Ascending aorta (tissue), 2 donors: ENCODE measurements around the gene TRIM15. TPM values are rescaled to one million over a fixed set of nuclear protein-coding genes. Genes with fewer than 3 reads are reported as not detected.

Experiments used
- DNase-seq, 2 donors: peaks; one replicate each; pipeline ENCODE4 v3.0.0-alpha.2; 2019; ENCODE audit warnings: low spot score in 2 of 2
- H3K27ac ChIP-seq, 2 donors: fragments of 200-600 bp; sonication (generic); one replicate each; pipeline ENCODE4 v1.5.1; 2016 to 2017; ENCODE audit warnings: mild to moderate bottlenecking in 1 of 2
- H3K27me3 ChIP-seq: fragments of 200-600 bp; sonication (generic); one replicate; pipeline ENCODE4 v1.5.1; 2017
- H3K36me3 ChIP-seq, 2 donors: fragments of 200-600 bp; sonication (generic); one replicate each; pipeline ENCODE4 v1.5.1; 2016
- H3K4me1 ChIP-seq, 2 donors: fragments of 200-600 bp; sonication (generic); one replicate each; pipeline ENCODE4 v1.5.1; 2016 to 2017; ENCODE audit warnings: mild to moderate bottlenecking in 1 of 2
- H3K4me3 ChIP-seq, 2 donors: fragments of 200-600 bp; sonication (generic); one replicate each; pipeline ENCODE4 v1.5.1; 2016 to 2017; ENCODE audit warnings: mild to moderate bottlenecking in 1 of 2
- H3K9me3 ChIP-seq, 2 donors: fragments of 200-600 bp; sonication (generic); one replicate each; pipeline ENCODE4 v1.5.1; 2016
- CTCF ChIP-seq, 3 experiments: fragments of 200-600 bp in 2 of 3; fragments of 450-650 bp in 1 of 3; sonication (generic) in 2 of 3; IDR thresholded peaks; one replicate each; pipeline ENCODE4 v1.5.1; 2016 to 2019; ENCODE audit warnings: antibody characterized with exemption in 3 of 3, mild to moderate bottlenecking in 1 of 3, moderate library complexity in 1 of 3
- intact Hi-C: fragments of 100-400 bp; cut with DNase I; formaldehyde crosslinking; loops from one replicate; pipeline ENCODE4 v1.15.1; 2023
- total RNA-seq: library from RNA; depleted of rRNA; stranded (reverse); fragments of >200 nt; gene quantifications from one replicate; pipeline ENCODE4 v1.1.0, GENCODE V29; 2016

The TRIM15 gene
- total RNA-seq, 1 donor from 2014 or later = not detected

DNA sequence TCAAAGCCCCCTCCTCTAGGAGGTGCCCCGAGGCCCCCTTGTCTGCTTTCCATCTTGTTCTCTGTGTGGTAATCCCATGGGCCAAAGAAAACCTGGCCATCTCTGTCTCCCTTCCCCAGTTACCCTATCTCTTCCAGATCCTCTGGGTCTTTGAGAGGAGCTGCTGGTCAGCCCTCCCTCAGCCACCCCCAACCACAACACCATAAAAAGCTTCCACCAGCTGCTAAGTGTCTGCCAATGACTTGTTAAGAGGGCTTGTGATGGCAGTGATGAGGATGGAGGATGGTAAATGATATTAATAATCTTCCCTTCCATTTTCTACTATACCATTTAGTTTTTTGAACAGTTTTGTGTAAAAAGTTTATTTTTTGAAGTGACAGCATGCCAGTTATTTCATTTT, 32.6 kb downstream of the TRIM15 start:
- Histone ChIP-seq H3K9me3 (no peaks in the 10 kb centered on the region), H3K27ac (no peak overlapping the region), H3K4me1 (no peaks in the 10 kb centered on the region), H3K4me3 (no peak overlapping the region), H3K27me3 (no peaks in the 10 kb centered on the region), H3K36me3 (peaks cover 55 to 79% of the 10 kb centered on the region in 2 donors)
- intact Hi-C loops = no loop called here
- no peak for TF ChIP-seq CTCF (IDR thresholded peaks at IDR 0.05)
- no peak for DNase-seq

DNA sequence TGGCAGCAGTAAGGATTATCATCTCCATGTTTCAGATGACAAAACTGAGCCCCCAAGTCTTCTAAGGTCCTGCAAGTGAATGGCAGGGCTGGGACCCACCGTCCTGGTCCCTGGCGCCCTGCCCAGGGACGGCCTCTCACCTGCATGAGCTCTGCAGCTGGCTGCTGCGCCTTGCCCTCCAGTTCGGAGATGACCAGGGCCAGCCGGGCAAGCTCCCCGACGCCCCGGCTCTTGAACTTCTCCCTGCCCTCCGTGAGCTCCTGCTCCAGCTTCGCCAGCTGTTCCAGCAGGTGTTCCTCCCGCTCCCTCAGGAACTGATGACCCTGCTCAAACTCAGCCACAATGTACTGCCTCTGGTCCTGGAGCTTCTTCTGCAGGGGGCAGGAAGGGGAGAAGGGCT, 33.0 kb downstream of the TRIM15 start:
- TF ChIP-seq CTCF (IDR thresholded peaks at IDR 0.05) = no peak
- H3K9me3 ChIP-seq = no peaks in the 10 kb centered on the region
- H3K4me1 ChIP-seq = no peaks in the 10 kb centered on the region
- intact Hi-C loops = no loop called here
- H3K4me3 ChIP-seq = no peak overlapping the region
- peaks cover 54 to 75% of the 10 kb centered on the region in 2 donors for H3K36me3 ChIP-seq
- H3K27ac ChIP-seq = no peak overlapping the region
- DNase-seq = no peak
- H3K27me3 ChIP-seq = no peaks in the 10 kb centered on the region

- TF ChIP-seq CTCF (IDR thresholded peaks at IDR 0.05) = no peak
- DNase-seq = no peak
- Histone ChIP-seq H3K36me3 (peaks cover 45 to 60% of the 10 kb centered on the region in 2 donors), H3K27ac (no peak overlapping the region), H3K27me3 (no peaks in the 10 kb centered on the region), H3K9me3 (no peaks in the 10 kb centered on the region), H3K4me3 (no peak overlapping the region), H3K4me1 (no peaks in the 10 kb centered on the region)
- intact Hi-C loops = no loop called here
Measured at GRCh38 chr6:30198166-30199084, 35.1 kb downstream of the TRIM15 start.

- no peaks in the 10 kb centered on the region for H3K9me3 ChIP-seq
- H3K27ac ChIP-seq = no peak overlapping the region
- intact Hi-C loops = no loop called here
- no peak for TF ChIP-seq CTCF (IDR thresholded peaks at IDR 0.05)
- no peak for DNase-seq
- peaks cover 38 to 45% of the 10 kb centered on the region in 2 donors for H3K36me3 ChIP-seq
- H3K4me1 ChIP-seq = no peaks in the 10 kb centered on the region
- no peak overlapping the region for H3K4me3 ChIP-seq
- no peaks in the 10 kb centered on the region for H3K27me3 ChIP-seq
Measured at GRCh38 chr6:30200551-30201281, 37.4 kb downstream of the TRIM15 start.

- H3K4me1 ChIP-seq = peaks cover 0 to under 1% of the 10 kb centered on the region in 2 donors
- no peaks in the 10 kb centered on the region for H3K27me3 ChIP-seq
- intact Hi-C loops = no loop called here
- DNase-seq = no peak
- no peak for TF ChIP-seq CTCF (IDR thresholded peaks at IDR 0.05)
- peaks cover 21 to 28% of the 10 kb centered on the region in 2 donors for H3K36me3 ChIP-seq
- no peak overlapping the region for H3K4me3 ChIP-seq
- H3K9me3 ChIP-seq = no peaks in the 10 kb centered on the region
- no peak overlapping the region for H3K27ac ChIP-seq
Measured at GRCh38 chr6:30202366-30202765, 39.0 kb downstream of the TRIM15 start.
